NCI-H1694 treated with DMSO at 0.1 percent for 48 hours (cell line): ENCODE data around the gene RAB43.
"Not testable (repeated sequence)": the region's sequence is repeated elsewhere in the genome, so short reads cannot be mapped to it uniquely, and the experiment has no call there.

ENCODE experiments used
- DNase-seq: peaks from one replicate; lab custom pipeline; 2025; lab: John Stamatoyannopoulos, UW

Gene RAB43

DNA sequence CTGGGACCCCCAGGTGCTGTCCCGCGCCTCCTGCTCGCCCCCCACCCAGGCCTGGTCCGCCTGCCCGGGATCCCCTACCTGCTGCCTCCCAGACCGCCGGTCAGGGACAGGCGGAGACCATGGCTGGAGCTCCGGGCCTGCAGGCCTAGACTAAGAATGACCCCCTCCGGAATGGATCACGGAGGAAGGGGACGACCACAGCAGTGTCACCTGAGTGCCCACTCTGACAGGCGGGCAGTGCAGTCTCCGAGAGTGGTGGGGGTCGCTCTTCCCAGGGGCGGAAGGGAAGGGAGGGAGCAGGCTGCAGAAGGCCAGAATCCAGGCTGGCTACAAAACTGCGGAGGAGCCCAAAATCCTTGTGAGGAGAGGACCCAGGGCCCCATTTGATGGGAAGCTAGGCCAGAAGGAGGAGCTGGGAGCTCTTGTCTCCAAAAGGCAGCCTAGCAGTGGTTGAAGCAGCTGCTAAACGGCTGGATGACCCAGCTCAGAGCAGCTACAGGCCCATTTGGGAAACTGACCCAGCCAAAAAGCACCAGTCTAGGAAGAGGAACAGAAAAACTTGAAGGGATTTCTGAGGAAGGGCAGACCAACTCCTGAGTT, 908 bp upstream of the RAB43 start:
- no peak for DNase-seq

DNA sequence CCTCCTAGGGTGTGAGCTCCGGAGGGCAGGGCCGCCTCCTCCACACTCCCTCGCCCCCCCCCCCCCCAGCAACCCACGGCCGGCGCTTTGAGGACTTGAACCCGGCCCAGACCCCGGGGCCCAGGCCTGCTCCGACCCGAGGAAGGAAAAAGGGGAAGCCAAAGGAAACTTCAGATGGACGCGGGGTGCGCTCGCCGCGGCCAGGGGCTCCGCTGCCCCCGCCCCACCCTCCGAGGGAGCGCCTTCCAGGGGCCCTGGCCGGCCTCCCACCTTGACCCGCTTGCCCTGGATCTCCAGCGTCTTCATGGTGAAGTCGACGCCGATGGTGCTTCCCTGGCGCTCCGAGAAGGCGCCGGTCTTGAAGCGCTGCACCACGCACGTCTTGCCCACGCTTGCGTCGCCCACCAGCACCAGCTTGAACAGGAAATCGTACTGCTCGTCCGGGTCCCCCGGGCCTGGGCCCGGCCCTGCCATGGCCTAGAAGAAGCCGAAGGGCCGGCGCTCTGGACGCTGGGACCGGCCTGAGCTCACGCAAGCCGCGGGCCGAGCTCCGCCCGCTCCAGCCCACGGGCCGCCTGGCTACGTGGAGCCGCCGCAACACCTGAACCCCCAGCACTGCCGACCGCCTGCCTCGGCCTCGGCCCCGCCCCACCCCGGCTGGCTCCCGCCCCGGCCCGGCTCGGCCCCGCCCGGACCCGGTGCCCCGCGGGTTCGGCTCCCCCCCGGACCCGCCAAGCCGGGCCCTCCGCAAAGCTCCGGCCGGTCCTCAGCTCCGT, 400 bp downstream of the RAB43 start:
- no peak for DNase-seq

DNA sequence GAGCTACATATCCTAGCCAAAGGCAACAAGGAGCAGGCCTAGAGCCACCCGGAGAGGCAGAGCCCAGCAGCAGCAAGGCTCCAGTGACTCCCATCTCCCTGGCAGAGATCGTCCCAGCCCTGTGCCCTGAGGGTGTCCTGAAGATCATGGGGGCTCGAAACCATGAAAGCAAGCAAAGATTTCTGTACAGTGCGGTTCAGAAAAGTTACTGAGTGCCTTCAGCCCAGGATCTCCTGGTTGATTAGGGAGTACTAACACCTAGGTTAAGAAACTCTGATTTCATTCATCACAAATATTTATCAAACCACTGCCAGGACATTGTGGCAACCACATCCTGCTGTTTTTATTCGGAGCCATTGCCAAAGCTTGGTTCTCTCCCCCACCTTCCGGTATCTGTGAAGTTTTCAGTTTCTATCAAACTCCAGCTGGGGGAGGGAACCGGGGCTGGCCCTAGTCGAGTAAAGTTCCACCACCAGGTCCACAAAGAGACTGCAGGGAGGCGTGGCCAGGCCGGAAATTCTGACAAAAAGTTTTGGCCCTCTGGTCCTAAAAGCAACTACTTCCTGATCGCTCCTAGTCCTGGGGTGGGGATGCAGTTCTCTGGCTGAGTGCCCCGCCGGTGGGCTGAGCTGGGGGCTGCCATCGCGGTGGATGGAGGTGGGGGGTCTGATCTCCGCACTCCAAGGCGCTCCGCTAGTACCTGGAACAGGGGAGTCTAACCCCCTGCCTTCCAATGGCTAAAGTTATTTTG, 1.2 kb downstream of the RAB43 start:
- DNase-seq: no peak

DNA sequence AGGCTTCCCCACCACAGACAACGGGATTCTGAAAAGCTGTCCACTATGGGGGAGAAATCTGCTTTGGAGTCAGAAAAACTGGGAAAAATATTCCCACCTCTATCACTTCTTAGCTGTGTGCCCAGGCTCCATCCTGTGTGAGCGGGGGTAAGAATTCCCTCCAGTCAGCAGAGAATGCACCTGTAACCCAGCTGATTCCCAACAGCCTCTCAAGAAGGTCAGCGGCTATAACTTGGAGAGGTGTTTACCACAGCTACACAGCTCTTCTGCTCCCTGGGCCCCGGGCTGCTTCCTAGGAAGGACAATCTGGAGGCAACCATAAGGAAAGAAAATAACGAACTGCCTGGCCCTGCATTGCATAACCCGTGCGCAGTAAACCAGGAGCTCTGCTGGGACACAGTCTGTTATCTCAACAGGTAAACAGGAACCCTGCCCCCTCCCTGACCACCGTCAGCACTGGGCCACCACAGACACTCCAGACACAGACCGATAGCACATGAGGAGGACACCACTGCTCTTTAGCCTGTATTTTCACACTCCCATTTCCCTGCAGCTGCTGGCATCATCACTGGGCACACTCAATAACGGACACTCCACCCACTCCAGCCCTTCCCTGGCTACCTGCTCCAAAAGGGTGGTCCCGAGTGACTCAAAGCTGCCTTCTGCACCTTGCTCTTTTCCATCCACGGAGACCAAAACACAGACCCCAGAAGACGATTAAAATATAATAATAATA, 2.1 kb downstream of the RAB43 start:
- DNase-seq: no peak

DNA sequence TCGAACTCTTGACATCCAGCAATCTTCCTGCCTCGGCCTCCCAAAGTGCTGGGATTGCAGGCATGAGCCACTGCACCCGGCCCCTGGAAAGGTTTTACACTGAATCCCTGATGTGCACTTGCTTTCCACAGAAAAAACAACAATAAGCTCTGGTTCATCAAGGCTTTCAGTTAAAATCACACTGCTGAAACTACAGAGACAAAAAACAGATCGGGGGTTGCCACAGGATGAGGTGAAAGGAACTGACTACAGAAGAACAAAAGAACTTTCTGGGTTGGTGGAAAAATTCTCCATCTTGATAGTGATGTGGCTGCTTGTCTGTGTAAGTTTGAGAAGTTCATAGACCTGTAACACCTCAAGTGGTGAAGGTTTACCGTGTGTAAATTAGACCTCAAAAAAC, 2.9 kb downstream of the RAB43 start:
- no peak for DNase-seq

DNA sequence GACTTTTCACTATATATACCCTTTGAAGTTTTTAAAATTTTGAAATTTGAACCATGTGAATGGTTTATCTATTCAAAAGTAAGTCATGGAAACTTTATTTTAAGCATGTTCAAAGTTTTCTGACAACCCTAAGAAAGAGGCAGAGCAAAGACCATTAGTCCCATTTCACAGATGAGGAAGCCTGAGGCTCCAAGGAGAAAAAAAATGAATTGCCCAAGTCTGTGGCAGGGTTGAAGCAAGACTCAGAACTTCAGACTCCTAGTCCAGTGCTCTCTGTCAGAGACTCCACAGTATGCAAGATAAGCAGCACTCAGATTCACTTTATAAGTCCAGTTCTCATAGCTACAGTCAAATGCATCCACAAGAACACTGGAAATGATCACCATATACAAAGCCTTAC, 4.5 kb downstream of the RAB43 start:
- no peak for DNase-seq

DNA sequence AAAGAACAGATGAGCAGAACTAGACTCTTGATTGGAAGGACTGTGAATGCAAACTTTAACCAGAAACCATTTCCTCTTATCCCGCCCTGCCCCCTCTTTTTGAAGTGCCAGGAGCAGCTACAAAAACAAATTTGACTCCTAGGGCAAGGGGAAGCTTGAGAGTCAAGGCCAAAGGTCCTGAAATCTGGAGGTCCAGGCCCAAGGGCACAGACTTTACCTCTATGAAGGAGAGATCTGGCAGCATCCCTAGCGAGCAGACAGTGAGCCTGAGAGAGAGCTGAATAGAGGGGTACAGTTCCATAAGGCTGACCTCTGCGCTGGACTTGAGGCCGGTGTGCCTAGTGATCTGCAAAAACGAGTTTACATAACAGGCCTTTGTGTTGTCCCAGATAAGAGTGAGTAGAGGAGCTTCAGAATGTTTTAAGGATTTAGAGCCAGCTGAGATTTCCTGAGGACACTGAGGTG, 5.1 kb downstream of the RAB43 start:
- DNase-seq: no peak

DNA sequence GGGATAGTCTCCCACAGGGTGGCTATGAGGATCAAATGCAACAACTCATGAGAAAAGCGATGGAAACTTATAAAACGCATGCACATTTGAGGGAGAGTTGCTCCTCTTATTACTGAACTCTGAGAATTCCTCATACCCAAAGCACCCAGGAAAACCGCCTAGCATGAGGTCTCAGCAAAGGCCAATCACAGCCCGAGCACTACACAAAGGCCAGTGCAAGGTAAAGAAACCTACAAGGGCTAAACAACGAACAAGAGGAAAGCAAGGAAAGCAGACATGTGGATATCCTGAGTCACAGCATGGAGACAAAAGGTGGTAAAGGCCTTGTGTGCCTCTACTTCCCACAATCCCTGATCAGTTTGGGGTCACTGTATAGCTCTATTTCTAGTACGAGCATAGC, 7.1 kb downstream of the RAB43 start:
- DNase-seq: no peak

DNA sequence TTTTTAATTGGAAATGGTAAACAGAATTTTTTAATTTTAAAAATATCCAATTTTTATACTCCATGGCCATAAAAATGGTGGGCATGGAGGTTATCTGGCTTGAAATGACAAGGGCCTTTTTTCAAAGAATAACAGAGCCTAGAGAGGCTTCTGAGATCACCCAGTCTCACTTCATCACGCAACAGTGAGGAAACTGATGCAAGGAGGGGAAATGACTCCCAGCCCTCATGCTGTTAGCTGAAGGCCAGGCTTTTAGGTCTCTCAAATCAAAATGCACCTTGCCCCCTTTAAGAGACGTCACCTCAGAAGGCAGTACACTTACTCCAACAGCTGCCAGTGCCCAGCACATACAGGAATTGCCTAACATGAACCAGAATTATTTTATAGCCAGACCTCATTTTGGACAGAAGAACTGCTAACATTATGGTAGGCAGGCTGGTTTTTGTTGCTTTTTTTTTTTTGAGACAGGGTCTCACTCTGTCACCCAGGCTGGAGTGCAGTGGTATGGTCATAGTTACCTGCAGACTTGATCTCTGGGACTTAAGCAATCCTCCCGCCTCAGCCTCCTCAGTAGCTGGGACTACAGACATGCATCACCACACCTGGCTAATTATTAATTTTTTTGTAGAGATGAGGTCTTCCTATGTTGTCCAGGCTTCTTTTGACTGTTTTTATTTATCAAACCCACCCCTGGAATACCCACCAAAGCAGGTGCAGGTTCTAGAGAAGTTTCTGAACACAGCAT, 9.1 kb downstream of the RAB43 start:
- DNase-seq: no peak

DNA sequence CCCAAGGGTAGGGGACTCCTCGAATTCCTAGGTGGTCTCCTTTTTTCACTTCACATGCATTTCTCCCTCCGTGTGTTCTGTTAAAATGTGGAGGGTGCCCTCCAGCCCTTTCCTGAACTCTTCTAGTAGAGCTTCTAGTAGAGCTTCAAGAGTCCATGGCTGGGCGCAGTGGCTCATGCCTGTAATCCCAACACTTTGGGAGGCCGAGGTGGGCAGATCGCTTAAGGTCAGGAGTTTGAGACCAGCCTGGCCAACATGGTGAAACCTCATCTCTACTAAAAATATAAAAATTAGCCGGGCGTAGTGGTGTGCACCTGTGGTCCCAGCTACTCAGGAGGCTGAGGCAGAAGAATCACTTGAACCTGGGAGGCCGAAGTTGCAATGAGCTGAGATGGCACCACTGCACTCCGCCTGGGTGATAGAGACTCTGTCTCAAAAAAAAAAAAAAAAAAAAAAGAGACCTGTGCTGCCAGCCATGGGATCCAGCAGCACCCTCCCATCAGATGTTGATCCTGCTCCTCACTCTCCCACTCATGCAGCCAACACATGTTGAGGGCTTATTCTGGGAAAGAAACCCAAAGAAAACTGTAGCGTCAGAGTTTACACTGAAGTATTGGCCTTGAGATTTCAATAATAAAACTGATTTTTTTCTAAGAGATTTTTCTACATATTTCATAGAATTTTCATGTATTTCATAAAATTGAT, 10.4 kb downstream of the RAB43 start:
- DNase-seq: not testable (repeated sequence)

DNA sequence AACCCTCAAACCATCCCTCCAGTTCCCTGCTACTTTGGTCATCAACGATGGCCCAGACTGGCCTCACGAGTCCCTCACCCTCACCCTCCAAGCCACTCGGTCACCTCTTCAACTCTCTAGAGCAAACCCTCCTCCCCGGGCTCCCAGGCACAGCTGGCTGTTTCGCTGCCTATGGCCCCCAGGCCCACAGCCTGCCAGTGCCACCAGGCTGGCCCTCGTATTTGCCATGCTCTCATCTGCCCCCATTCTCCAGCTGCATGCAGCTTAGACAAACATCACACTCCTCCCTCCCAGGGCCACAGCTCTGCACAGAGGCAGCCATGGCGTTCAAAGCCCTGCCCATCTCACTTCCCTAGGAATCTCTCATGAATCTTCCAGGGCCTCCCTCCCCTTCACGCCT, 13.8 kb downstream of the RAB43 start:
- no peak for DNase-seq

DNA sequence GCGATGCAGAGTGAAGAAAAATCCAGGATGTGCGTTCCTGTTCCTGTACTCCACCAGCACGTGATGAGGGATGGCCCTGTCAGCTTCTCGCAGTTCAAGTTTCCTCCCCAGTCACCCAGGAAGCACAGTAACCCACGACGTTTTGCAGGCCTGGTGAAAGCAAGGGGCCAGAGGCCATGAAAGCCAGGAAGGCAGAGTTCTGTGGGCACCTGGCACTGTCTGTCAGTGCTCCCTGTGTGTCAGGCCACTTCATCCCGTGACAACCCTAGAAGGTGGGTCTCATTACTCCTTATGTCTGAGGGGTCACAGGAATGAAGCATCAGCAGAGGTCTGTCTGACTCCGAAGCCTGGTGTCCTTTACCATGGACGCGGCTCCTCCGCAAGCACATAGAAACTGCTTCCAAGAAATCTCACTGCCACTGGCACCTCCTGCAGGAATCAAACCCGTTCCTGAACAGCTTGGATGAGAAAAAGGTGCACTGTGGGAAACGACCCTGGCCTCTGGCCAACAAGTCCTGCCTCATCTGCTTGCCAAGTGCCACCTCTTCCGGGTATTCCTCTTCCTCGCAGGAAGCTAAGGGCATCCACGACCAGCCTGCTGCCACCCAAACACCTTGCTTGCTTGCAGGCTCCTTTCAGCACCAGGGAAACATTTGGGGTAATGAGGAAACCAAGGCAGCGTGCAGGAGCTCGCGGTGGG, 14.6 kb downstream of the RAB43 start:
- no peak for DNase-seq

DNA sequence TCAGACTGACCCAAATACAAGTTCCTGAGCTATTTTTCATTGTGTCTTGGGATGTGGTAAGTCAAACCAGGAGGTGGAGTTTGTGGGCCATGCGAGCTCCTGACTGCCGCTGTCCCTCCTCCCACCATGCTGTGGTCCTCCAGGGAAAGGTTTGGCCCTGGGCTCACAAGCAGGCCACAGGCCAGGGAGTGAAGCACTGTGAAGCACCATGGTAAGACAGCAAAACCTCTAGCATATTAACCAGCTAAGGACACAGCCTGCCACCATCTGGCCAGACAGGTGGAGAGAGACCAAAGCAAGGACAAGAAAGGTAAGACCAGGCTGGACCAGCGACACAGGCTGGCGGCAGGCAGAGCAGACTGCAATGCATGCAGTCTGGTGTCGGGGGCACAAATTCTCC, 15.3 kb downstream of the RAB43 start:
- no peak for DNase-seq

DNA sequence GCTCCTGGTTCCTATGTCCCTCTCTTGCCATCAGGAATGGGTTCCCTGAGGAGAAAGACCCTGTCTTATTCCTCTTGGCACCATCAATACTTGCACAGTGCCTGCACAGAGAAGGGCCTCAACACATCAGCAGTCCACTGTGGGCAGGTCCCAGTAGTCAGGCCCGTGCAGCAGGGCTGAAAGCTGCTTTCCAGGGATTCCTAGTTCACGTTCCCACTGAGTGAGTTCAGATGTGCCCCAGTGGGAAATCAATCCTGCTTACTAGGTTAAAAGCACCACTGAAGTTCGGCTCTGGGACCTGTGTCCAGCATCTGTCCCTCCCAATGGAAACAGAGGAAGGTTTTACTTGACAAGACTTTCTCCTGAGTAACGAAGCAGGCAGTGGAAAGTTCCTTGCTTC, 15.7 kb downstream of the RAB43 start:
- no peak for DNase-seq

DNA sequence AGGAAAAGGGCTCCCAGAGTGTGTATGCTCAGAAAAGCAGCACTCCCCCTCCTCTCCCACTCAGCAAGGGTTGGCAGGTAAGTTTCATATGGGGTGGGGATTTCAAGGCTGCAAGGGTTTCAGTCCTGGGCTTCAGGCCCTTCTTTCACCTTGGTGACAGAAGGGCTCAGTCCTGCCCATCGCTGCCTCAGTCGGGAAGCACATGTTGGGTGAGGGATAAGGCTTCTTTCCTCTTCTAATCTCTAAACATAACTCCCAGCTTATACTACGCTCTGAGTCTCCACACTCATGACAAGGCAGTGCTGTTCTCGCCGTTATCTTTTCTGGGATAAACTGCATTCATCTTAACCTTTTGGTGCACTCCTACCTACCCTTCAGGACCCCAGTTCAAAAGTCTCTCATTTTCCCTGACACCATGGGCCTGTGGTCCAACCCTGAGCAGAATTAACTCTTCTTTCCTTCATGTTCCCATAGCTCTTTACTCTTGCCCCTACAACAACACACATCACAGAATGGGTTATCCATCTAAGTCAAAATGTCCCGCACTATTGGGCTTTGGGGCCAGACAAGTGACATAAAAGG, 17.0 kb downstream of the RAB43 start:
- no peak for DNase-seq

DNA sequence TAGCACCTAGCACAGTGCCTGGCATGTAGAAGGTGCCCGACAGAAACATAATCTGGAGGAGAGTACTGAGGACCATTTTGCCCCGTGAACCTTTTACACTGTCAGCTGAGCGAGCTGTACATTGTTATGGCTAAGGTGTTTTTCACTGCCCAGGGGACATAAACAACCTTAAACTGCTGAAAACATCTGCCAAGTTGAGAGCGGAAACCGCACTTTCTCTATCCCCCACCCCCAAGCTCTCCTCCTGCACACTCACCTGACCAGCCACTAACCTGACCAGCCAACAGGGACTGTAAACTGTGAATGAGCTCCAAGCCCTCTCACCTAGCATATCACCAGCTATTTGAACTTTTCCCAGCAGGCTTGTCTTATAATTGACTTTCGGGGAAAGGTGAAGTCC, 17.6 kb downstream of the RAB43 start:
- no peak for DNase-seq

DNA sequence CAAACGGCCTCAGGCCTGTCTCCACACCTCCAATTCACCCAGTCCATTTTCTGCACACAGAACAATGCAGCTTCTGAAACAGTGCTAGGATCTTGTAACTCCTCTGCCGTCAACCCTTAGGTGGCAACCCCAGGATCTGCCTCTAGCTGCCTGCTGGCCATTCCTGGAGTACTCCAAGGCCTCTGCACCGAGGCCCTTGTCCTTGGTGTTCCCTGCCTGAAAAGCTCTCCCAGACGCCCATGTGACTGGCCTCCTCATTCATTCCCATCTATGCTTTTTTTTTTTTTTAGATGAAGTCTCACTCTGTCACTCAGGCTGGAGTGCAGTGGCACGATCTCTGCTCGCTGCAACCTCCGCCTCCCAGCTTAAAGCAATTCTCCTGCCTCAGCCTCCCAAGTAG, 18.3 kb downstream of the RAB43 start:
- DNase-seq: no peak

DNA sequence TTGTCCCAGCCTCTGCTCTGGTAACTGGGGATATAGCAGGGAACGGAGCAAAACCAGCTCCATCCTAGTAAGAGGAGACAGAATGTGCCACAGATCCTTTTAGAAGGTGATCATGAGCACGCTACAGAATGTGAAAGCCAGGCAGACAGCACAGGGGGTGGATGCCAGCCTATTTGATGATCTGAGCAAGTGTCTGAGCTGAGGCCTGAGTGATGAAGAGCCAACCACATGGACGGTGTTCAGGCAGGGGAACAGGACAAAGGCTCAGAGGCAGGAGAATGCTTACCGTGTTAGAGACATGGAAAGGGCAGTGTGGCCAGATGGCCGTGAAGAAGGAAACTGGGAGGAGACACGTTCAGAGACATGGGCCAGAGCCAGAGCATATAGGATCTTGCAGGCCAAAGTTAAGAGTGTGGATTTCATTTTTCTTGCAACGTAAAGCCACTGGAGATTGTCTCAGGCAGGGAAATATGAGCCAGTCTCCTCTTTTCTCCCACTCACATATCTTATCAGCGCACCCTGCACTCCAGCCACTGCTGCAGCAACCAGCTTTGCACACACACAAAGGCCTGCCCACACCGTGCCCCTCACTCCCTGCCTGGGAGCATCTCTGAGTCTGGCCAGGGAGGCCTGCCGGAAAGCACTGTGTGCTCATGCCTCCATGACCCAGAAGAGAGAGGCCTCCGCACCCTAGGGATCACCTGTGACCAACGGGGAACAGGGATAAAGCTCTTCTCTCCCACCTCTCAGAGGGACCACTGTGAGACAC, 20.1 kb downstream of the RAB43 start:
- DNase-seq: no peak

DNA sequence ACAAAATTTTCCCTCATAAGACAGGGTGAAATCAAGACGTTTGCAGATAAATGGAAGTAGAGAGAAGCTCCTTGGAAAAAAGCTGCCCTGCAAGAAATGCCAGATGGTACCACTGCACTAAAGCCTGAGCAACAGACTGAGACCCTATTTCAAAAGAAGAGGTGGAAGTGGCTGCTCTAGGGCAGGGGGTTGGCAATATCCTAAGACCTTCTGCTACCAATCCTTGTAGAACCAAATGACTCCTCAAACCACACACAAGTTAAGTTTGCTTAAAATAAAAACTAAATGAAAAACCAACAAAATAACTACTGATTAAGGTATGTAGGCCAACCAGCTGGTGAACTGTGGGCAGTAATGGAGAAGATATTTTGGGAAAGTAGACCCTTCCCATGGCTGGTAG, 21.3 kb downstream of the RAB43 start:
- no peak for DNase-seq
